Inflammatory macrophage treated with lipopolysaccharide for 1 hour (primary cell): ENCODE data around the gene CHST13.
A peak's percentile ranks its signal among the peaks of the same experiment; 100 is the strongest.

Experiments
- DNase-seq, 2 donors: peaks; one replicate each; pipeline ENCODE4 v3.0.0-alpha.2; 2020 to 2022

CHST13 gene

GRCh38 chr3:126511291-126511690 is 12.7 kb upstream of the CHST13 start:
- DNase-seq: no peak

GRCh38 chr3:126512026-126512425 is 11.9 kb upstream of the CHST13 start:
- no peak for DNase-seq

GRCh38 chr3:126512916-126513650 is 10.9 kb upstream of the CHST13 start:
- no peak for DNase-seq

GRCh38 chr3:126514161-126514560 is 9.8 kb upstream of the CHST13 start:
- no peak for DNase-seq

- no peak for DNase-seq
Measured at GRCh38 chr3:126515066-126515706, 8.8 kb upstream of the CHST13 start.

- DNase-seq: no peak
Measured at GRCh38 chr3:126516152-126516935, 7.6 kb upstream of the CHST13 start.

- DNase-seq: no peak
Measured at GRCh38 chr3:126516936-126517290, 7.0 kb upstream of the CHST13 start.

- DNase-seq: no peak
Measured at GRCh38 chr3:126517291-126517951, 6.5 kb upstream of the CHST13 start, which contains the start of gene UROC1. UROC1 (minus strand) TSS chr3:126517773; CDS start chr3:126517719, 54 bp downstream.

GRCh38 chr3:126517986-126518778 is 5.8 kb upstream of the CHST13 start:
- no peak for DNase-seq

GRCh38 chr3:126518779-126519177 is 5.2 kb upstream of the CHST13 start:
- DNase-seq: no peak

- DNase-seq: no peak
Measured at GRCh38 chr3:126519506-126520455, 4.2 kb upstream of the CHST13 start.

- no peak for DNase-seq
Measured at GRCh38 chr3:126521122-126521891, 2.6 kb upstream of the CHST13 start.

- peak in 1 of 2 donors; percentile 71 for DNase-seq
Measured at GRCh38 chr3:126522363-126522788, 1.6 kb upstream of the CHST13 start.

GRCh38 chr3:126524429-126524988 is 554 bp downstream of the CHST13 start:
- DNase-seq: peak in 1 of 2 donors; percentile 47

- DNase-seq: no peak
Measured at GRCh38 chr3:126525091-126525852, 1.3 kb downstream of the CHST13 start.

- no peak for DNase-seq
Measured at GRCh38 chr3:126525853-126526667, 2.1 kb downstream of the CHST13 start.

- no peak for DNase-seq
Measured at GRCh38 chr3:126526668-126527005, 2.7 kb downstream of the CHST13 start.

GRCh38 chr3:126527006-126527405 is 3.1 kb downstream of the CHST13 start:
- no peak for DNase-seq
